OCI-LY7 (cell line): ENCODE results near the gene SCGB3A1. TPM values are rescaled to one million over a fixed set of nuclear protein-coding genes. Genes with fewer than 3 reads are reported as not detected.

Source experiments
- BruUV-seq: library from RNA; stranded (reverse); fragments of 400-500 nt; replicated peaks from 2 replicates; lab custom pipeline; 2021; lab: Mats Ljungman, UMichigan
- CTCF ChIA-PET: fragments of 300-600 bp; sonication (Branson Sonifier 250); formaldehyde crosslinking; loops from one replicate; lab custom pipeline; 2022; ENCODE audit warnings: antibody characterized with exemption; ENCODE audit not compliant: unreplicated experiment; lab: Charles Lee
- POLR2A ChIA-PET: fragments of 300-600 bp; sonication (Branson Sonifier 250); formaldehyde crosslinking; loops from one replicate; lab custom pipeline; 2022; ENCODE audit warnings: antibody characterized with exemption; lab: Charles Lee
- DNase-seq: peaks from one replicate; pipeline ENCODE4 v3.0.0-alpha.2; 2015; ENCODE audit warnings: low spot score
- H2AFZ ChIP-seq: fragments of 200-600 bp; sonication (generic), shearing (Covaris generic); 2 replicates; pipeline ENCODE4 v1.6.1; 2014; ENCODE audit warnings: mild to moderate bottlenecking, antibody characterized with exemption, low read length, moderate library complexity
- H3K27ac ChIP-seq: fragments of 200-600 bp; sonication (generic); 2 replicates; pipeline ENCODE4 v1.5.1; 2014; ENCODE audit warnings: mixed run types, low read depth, mild to moderate bottlenecking, moderate library complexity, low read length, inconsistent platforms; ENCODE audit not compliant: poor library complexity, severe bottlenecking
- H3K36me3 ChIP-seq: fragments of 200-600 bp; sonication (generic); 2 replicates; pipeline ENCODE4 v1.6.1; 2014; ENCODE audit warnings: mild to moderate bottlenecking, antibody characterized with exemption, low read length, moderate library complexity, mixed read lengths; ENCODE audit not compliant: insufficient read depth
- H3K4me1 ChIP-seq: fragments of 200-600 bp; sonication (generic); 2 replicates; pipeline ENCODE4 v1.5.1; 2014; ENCODE audit warnings: mild to moderate bottlenecking, low read length; ENCODE audit not compliant: insufficient read depth, poor library complexity, severe bottlenecking
- H3K4me2 ChIP-seq: fragments of 200-600 bp; sonication (generic); 2 replicates; pipeline ENCODE4 v1.6.1; 2014; ENCODE audit warnings: mild to moderate bottlenecking, low read length
- H3K4me3 ChIP-seq: fragments of 200-600 bp; sonication (generic); 2 replicates; pipeline ENCODE4 v1.5.1; 2014; ENCODE audit warnings: mild to moderate bottlenecking, low read depth, low read length; ENCODE audit not compliant: poor library complexity, severe bottlenecking
- H3K79me2 ChIP-seq: fragments of 200-600 bp; sonication (generic); 2 replicates; pipeline ENCODE4 v1.6.1; 2016; ENCODE audit warnings: low read depth, mild to moderate bottlenecking, low read length, moderate library complexity, mixed read lengths; ENCODE audit not compliant: insufficient read depth
- H3K9me2 ChIP-seq: fragments of 200-600 bp; sonication (generic); 2 replicates; pipeline ENCODE4 v1.6.1; 2016; ENCODE audit warnings: mild to moderate bottlenecking, low read length, mixed read lengths; ENCODE audit not compliant: insufficient read depth
- H3K9me3 ChIP-seq: fragments of 200-600 bp; sonication (generic); 2 replicates; pipeline ENCODE4 v1.6.1; 2014; ENCODE audit warnings: mild to moderate bottlenecking, mixed run types, low read length, mixed read lengths
- H4K20me1 ChIP-seq: fragments of 200-600 bp; sonication (generic); 2 replicates; pipeline ENCODE4 v1.6.1; 2014; ENCODE audit warnings: mild to moderate bottlenecking, antibody characterized with exemption, low read length, moderate library complexity, mixed read lengths; ENCODE audit not compliant: insufficient read depth
- CTCF ChIP-seq: fragments of 200-600 bp; sonication (generic); conservative IDR thresholded peaks from 2 replicates; pipeline ENCODE4 v1.5.1; 2014; ENCODE audit warnings: mild to moderate bottlenecking, antibody characterized with exemption, low read length, moderate library complexity, mixed read lengths
- EZH2phosphoT487 ChIP-seq: fragments of 200-600 bp; sonication (generic); IDR thresholded peaks from 2 replicates; pipeline ENCODE4 v1.6.1; 2018; ENCODE audit warnings: low read depth, borderline replicate concordance, mild to moderate bottlenecking, mixed run types, antibody characterized with exemption, low read length, moderate library complexity, mixed read lengths
- intact Hi-C: fragments of 100-400 bp; cut with micrococcal nuclease; formaldehyde crosslinking; loops from one replicate; pipeline ENCODE4 v1.10.0; 2022; ENCODE audit not compliant: unreplicated experiment
- total RNA-seq, 2 experiments: library from RNA; depleted of rRNA in 1 of 2; stranded (reverse); fragments of >200 nt in 1 of 2; shearing (Covaris generic) in 1 of 2; gene quantifications; 2 replicates each; pipeline ENCODE4 v1.2.3, GENCODE V29; 2014 to 2022

The SCGB3A1 gene
- total RNA-seq, 2 experiments from 2014 or later: not detected

- H3K27ac ChIP-seq: no peak overlapping the region
- H3K36me3 ChIP-seq: no peaks in the 10 kb centered on the region
- no peak overlapping the region for H2AFZ ChIP-seq
- no peak for DNase-seq
- no peak overlapping the region for H3K4me3 ChIP-seq
- H3K4me2 ChIP-seq: no peak overlapping the region
- H3K4me1 ChIP-seq: no peaks in the 10 kb centered on the region
- TF ChIP-seq CTCF (no peak), EZH2phosphoT487 (no peak)
- no TSS peak for BruUV-seq
- H4K20me1 ChIP-seq: no peaks in the 10 kb centered on the region
- ChIA-PET POLR2A (no interaction called here), CTCF (no interaction called here)
- H3K9me3 ChIP-seq: no peaks in the 10 kb centered on the region
- intact Hi-C loops: loop anchor here (5.0 kb wide), 1 partner anchor 111 kb away; no protein-coding TSS in a partner anchor
- no peaks in the 10 kb centered on the region for H3K79me2 ChIP-seq
- no peaks in the 10 kb centered on the region for H3K9me2 ChIP-seq
Observed at GRCh38 chr5:180608572-180609310, 17.4 kb upstream of the SCGB3A1 start.

DNA sequence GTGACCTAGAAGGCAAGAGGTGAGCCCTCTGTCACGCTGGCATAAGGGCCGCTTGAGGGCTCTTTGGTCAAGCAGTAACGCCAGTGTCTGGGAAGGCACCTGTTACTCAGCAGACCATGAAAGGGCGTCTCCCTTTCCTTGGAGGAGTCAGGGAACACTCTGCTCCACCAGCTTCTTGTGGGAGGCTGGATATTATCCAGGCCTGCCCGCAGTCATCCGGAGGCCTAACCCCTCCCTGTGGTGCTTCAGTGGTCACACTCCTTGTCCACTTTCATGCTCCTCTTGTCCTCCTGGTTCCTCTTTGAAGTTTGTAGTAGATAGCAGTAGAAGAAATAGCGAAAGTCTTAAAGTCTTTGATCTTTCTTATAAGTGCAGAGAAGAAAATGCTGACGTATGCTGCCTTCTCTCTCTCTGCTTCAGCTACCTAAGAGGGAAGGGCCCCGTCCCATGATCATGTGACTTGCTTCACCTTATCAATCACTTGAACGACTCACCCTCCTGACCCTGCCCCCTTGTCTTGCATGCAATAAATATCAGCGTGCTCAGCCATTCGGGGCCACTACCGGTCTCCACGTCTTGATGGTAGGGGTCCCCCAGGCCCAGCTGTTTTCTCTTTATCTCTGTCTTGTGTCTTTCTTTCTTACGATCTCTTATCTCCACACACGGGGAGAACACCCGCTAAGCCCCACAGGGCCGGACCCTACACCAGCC is 16.7 kb upstream of the SCGB3A1 start:
- H3K79me2 ChIP-seq: no peaks in the 10 kb centered on the region
- BruUV-seq: no TSS peak
- H3K9me2 ChIP-seq: no peaks in the 10 kb centered on the region
- no peak overlapping the region for H2AFZ ChIP-seq
- no peak overlapping the region for H3K4me3 ChIP-seq
- H3K36me3 ChIP-seq: no peaks in the 10 kb centered on the region
- intact Hi-C loops: loop anchor here (5.0 kb wide), 1 partner anchor 111 kb away; no protein-coding TSS in a partner anchor
- H3K27ac ChIP-seq: no peak overlapping the region
- H3K4me2 ChIP-seq: no peak overlapping the region
- no peak for TF ChIP-seq CTCF
- TF ChIP-seq EZH2phosphoT487: no peak
- no peaks in the 10 kb centered on the region for H3K4me1 ChIP-seq
- no peaks in the 10 kb centered on the region for H3K9me3 ChIP-seq
- ChIA-PET POLR2A (no interaction called here), CTCF (no interaction called here)
- H4K20me1 ChIP-seq: no peaks in the 10 kb centered on the region
- no peak for DNase-seq
